Measurements from ENCODE around the gene GLCE.

Gene GLCE

DNA sequence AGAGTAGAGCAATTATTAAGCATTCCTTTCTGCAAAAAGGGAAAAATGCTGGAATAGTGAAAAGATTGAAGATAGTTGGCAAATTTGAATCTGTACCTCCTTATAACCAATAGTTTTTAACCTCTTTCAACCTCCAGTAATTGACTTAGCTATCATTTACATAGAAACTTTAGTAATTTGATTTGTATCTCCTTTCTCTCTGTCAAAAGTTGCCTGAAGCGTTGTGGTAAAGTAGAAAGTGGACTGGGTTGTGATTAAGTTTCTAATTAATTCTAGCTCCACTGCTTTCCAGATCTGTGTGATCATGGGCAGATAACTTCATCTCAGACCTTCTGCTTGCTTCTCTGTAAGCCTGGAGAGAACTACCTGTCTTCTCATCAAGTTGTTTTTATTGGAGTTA, 24.8 kb downstream of the GLCE start:
- Histone ChIP-seq H3F3A (ENCODE audit: insufficient read depth) (no peaks in the 10 kb centered on the region), H4K20me1 (ENCODE audit: low read depth, low read length) (no peaks in the 10 kb centered on the region; the same call in 1 of the 2 replicates), H3K9ac (ENCODE audit: low read length) (no peak overlapping the region), H3K27ac (ENCODE audit: low read depth, low read length) (no peak overlapping the region), H3K79me2 (ENCODE audit: insufficient read depth, low read length) (no peaks in the 10 kb centered on the region), H3K9me3 (ENCODE audit: insufficient read depth, low read length) (no peaks in the 10 kb centered on the region), H3K27me3 (ENCODE audit: low read length) (no peaks in the 10 kb centered on the region), H3K4me3 (ENCODE audit: insufficient read depth, low read length, poor library complexity, severe bottlenecking) (no peak overlapping the region), H3K9me2 (replicated peaks; ENCODE audit: insufficient read depth, low read length) (no peaks in the 10 kb centered on the region), H3K4me2 (ENCODE audit: low read depth, low read length, poor library complexity, severe bottlenecking) (no peak overlapping the region), H2AFZ (ENCODE audit: low read depth, low read length, severe bottlenecking) (no peak overlapping the region), H3K36me3 (ENCODE audit: low read length) (no peaks in the 10 kb centered on the region)
- no peak for TF ChIP-seq CTCF (IDR thresholded peaks at IDR 0.05; ENCODE audit: insufficient read depth, low read length, poor library complexity, severe bottlenecking)
- TF ChIP-seq EZH2phosphoT487 (conservative IDR thresholded peaks at IDR 0.05; ENCODE audit: low read length): no peak

DNA sequence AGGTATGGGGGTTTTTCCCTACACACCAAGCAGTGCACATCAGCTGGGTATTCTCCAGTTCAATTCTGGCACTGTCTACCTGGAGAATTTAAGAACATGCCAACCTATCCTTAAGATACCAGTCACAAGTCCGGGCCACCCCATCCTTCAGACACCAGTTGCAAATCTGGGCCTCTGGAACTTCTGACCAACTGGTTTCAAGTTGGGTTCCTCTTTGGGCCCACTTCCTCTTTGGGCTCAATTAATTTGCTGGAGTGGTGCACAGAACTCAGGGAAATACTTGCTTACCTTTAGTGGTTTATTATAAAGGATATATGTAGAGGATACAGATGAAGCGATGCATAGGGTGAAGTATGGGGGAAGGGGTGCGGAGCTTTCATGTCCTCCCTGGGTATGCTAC, 25.3 kb downstream of the GLCE start:
- Histone ChIP-seq H3K36me3 (ENCODE audit: low read length) (no peaks in the 10 kb centered on the region), H3K27me3 (ENCODE audit: low read length) (no peaks in the 10 kb centered on the region), H4K20me1 (ENCODE audit: low read depth, low read length) (no peaks in the 10 kb centered on the region; the same call in 1 of the 2 replicates), H3K4me2 (ENCODE audit: low read depth, low read length, poor library complexity, severe bottlenecking) (no peak overlapping the region), H3K9me2 (replicated peaks; ENCODE audit: insufficient read depth, low read length) (no peaks in the 10 kb centered on the region), H3F3A (ENCODE audit: insufficient read depth) (no peaks in the 10 kb centered on the region), H3K4me3 (ENCODE audit: insufficient read depth, low read length, poor library complexity, severe bottlenecking) (no peak overlapping the region), H2AFZ (ENCODE audit: low read depth, low read length, severe bottlenecking) (no peak overlapping the region), H3K9me3 (ENCODE audit: insufficient read depth, low read length) (no peaks in the 10 kb centered on the region), H3K9ac (ENCODE audit: low read length) (no peak overlapping the region), H3K79me2 (ENCODE audit: insufficient read depth, low read length) (no peaks in the 10 kb centered on the region), H3K27ac (ENCODE audit: low read depth, low read length) (no peak overlapping the region)
- TF ChIP-seq EZH2phosphoT487 (conservative IDR thresholded peaks at IDR 0.05; ENCODE audit: low read length): no peak
- TF ChIP-seq CTCF (IDR thresholded peaks at IDR 0.05; ENCODE audit: insufficient read depth, low read length, poor library complexity, severe bottlenecking): no peak

GRCh38 chr15:69189157-69189556, 28.7 kb downstream of the GLCE start:
- H3F3A ChIP-seq (ENCODE audit: insufficient read depth): no peaks in the 10 kb centered on the region
- H3K9me3 ChIP-seq (ENCODE audit: insufficient read depth, low read length): no peaks in the 10 kb centered on the region
- H3K9ac ChIP-seq (ENCODE audit: low read length): no peak overlapping the region
- no peak overlapping the region for H3K4me3 ChIP-seq (ENCODE audit: insufficient read depth, low read length, poor library complexity, severe bottlenecking)
- H3K4me2 ChIP-seq (ENCODE audit: low read depth, low read length, poor library complexity, severe bottlenecking): no peak overlapping the region
- H3K27ac ChIP-seq (ENCODE audit: low read depth, low read length): no peak overlapping the region
- H4K20me1 ChIP-seq (ENCODE audit: low read depth, low read length): no peaks in the 10 kb centered on the region
- no peaks in the 10 kb centered on the region for H3K27me3 ChIP-seq (ENCODE audit: low read length)
- no peaks in the 10 kb centered on the region for H3K36me3 ChIP-seq (ENCODE audit: low read length)
- no peaks in the 10 kb centered on the region for H3K79me2 ChIP-seq (ENCODE audit: insufficient read depth, low read length)
- H3K9me2 ChIP-seq (replicated peaks; ENCODE audit: insufficient read depth, low read length): no peaks in the 10 kb centered on the region
- no peak overlapping the region for H2AFZ ChIP-seq (ENCODE audit: low read depth, low read length, severe bottlenecking)
- TF ChIP-seq EZH2phosphoT487 (conservative IDR thresholded peaks at IDR 0.05; ENCODE audit: low read length) (no peak), CTCF (IDR thresholded peaks at IDR 0.05; ENCODE audit: insufficient read depth, low read length, poor library complexity, severe bottlenecking) (no peak)

All from SU-DHL-6 (cell line).